Keratinocyte (primary cell): ENCODE results near the gene PPP1R37. TPM values are rescaled to one million over a fixed set of nuclear protein-coding genes. Genes with fewer than 3 reads are reported as not detected.

Experiments
- DNase-seq: peaks from one replicate; pipeline ENCODE4 v3.0.0-alpha.2; 2011; ENCODE audit warnings: low read depth, missing footprints, low spot score
- FAIRE-seq: peaks from 2 replicates; lab custom pipeline; 2011; peaks lifted over from hg19 to GRCh38; lab: Jason Lieb, UNC
- H2AFZ ChIP-seq: 2 replicates; pipeline ENCODE4 v1.6.0; 2012; ENCODE audit warnings: low read length, control low read depth, inconsistent platforms; ENCODE audit not compliant: control insufficient read depth
- H3K27ac ChIP-seq: 2 replicates; pipeline ENCODE4 v1.5.1; 2011; ENCODE audit warnings: low read length; ENCODE audit not compliant: control insufficient read depth, insufficient read depth
- H3K27me3 ChIP-seq: 3 replicates; pipeline ENCODE4 v1.6.0; 2011; ENCODE audit warnings: low read length; ENCODE audit not compliant: control insufficient read depth, insufficient read depth; ENCODE audit errors: extremely low read depth
- H3K36me3 ChIP-seq, 2 experiments: 2 replicates in 1 of 2; 3 replicates in 1 of 2; pipeline ENCODE4 v1.5.1; 2011; ENCODE audit warnings: low read length in 2 of 2, mild to moderate bottlenecking in 1 of 2; ENCODE audit not compliant: control insufficient read depth in 2 of 2, insufficient read depth in 2 of 2; ENCODE audit errors: extremely low read depth in 1 of 2
- H3K4me1 ChIP-seq: 3 replicates; pipeline ENCODE4 v1.5.1; 2011; ENCODE audit warnings: low read length; ENCODE audit not compliant: control insufficient read depth, insufficient read depth; ENCODE audit errors: extremely low read depth
- H3K4me2 ChIP-seq: 3 replicates; pipeline ENCODE4 v1.6.0; 2011; ENCODE audit warnings: low read depth, low read length; ENCODE audit not compliant: control insufficient read depth, insufficient read depth; ENCODE audit errors: extremely low read depth
- H3K4me3 ChIP-seq, 3 experiments: fragments of 200-600 bp in 1 of 3; sonication (generic) in 1 of 3; 2 replicates in 2 of 3; 3 replicates in 1 of 3; pipeline ENCODE4 v1.5.1; 2011 to 2016; ENCODE audit warnings: low read length in 3 of 3, mild to moderate bottlenecking in 3 of 3, control low read depth in 2 of 3, inconsistent platforms in 1 of 3, low read depth in 1 of 3, mixed read lengths in 1 of 3, mixed run types in 1 of 3, moderate library complexity in 1 of 3; ENCODE audit not compliant: control insufficient read depth in 2 of 3, insufficient read depth in 2 of 3; ENCODE audit errors: extremely low read depth in 1 of 3
- H3K79me2 ChIP-seq: 2 replicates; pipeline ENCODE4 v1.6.0; 2012; ENCODE audit warnings: low read length; ENCODE audit not compliant: control insufficient read depth, insufficient read depth
- H3K9ac ChIP-seq: 3 replicates; pipeline ENCODE4 v1.6.0; 2011; ENCODE audit warnings: low read length; ENCODE audit not compliant: control insufficient read depth, insufficient read depth; ENCODE audit errors: extremely low read depth
- H3K9me1 ChIP-seq: 3 replicates; pipeline ENCODE4 v1.6.0; 2011; ENCODE audit warnings: low read length; ENCODE audit not compliant: control insufficient read depth, insufficient read depth; ENCODE audit errors: extremely low read depth
- H3K9me3 ChIP-seq: 2 replicates; pipeline ENCODE4 v1.5.1; 2012; ENCODE audit warnings: low read depth, low read length; ENCODE audit not compliant: control insufficient read depth
- H4K20me1 ChIP-seq: 3 replicates; pipeline ENCODE4 v1.6.0; 2011; ENCODE audit warnings: low read length; ENCODE audit not compliant: control insufficient read depth, insufficient read depth; ENCODE audit errors: extremely low read depth
- CTCF ChIP-seq, 3 experiments: IDR thresholded peaks in 1 of 3; conservative IDR thresholded peaks in 1 of 3; optimal IDR thresholded peaks in 1 of 3; 2 replicates in 2 of 3; 3 replicates in 1 of 3; pipeline versions ENCODE3 to v1.5.1; 2011; ENCODE audit warnings: low read length in 3 of 3, mild to moderate bottlenecking in 3 of 3, moderate library complexity in 2 of 3, control low read depth in 1 of 3, inconsistent platforms in 1 of 3; ENCODE audit not compliant: insufficient read depth in 2 of 3; ENCODE audit errors: extremely low read depth in 1 of 3
- EZH2 ChIP-seq: IDR thresholded peaks from one replicate; pipeline ENCODE4 v1.6.1; 2012; ENCODE audit warnings: inconsistent platforms, mild to moderate bottlenecking, low read length, moderate library complexity
- dilution Hi-C: fragments of 300-500 bp; cut with MboI; formaldehyde crosslinking; loops from one replicate; pipeline ENCODE4 v1.7.0; 2020; ENCODE audit warnings: low sequenced_read_pairs; ENCODE audit not compliant: extremely low pct_ligation_motif_present
- polyA plus RNA-seq, 5 experiments: library from polyadenylated mRNA; depleted of rRNA in 3 of 5; stranded (reverse) in 3 of 5; stranded (forward) in 1 of 5; unstranded in 1 of 5; fragments of >200 nt; gene quantifications; 1 replicate in 1 of 5; 2 replicates in 3 of 5; 3 replicates in 1 of 5; pipeline versions ENCODE4 v1.2.1 to v1.2.3, GENCODE V29; 2011 to 2012; ENCODE audit warnings: missing spikeins in 2 of 5, low read depth in 1 of 5, low replicate concordance in 1 of 5

The PPP1R37 gene
- polyA plus RNA-seq, 1 donor (not counting 4 experiments of a cell fraction or from before 2014, with no cell fraction given): 8.6 TPM

- H3K9me3 ChIP-seq: no peaks in the 10 kb centered on the region
- peaks cover 2% of the 10 kb centered on the region in 2 experiments for H3K36me3 ChIP-seq
- no peaks in the 10 kb centered on the region for H3K27me3 ChIP-seq
- no peak overlapping the region for H3K4me2 ChIP-seq
- no peak overlapping the region for H3K27ac ChIP-seq
- TF ChIP-seq EZH2 (no peak), CTCF (optimal IDR thresholded peaks at IDR 0.05 in 1 of 3, IDR thresholded peaks at IDR 0.05 in 1 of 3, conservative IDR thresholded peaks at IDR 0.05 in 1 of 3; ENCODE audit: extremely low read depth in 1 of 3, insufficient read depth in 2 of 3, low read length in 3 of 3) (no peak)
- no peak for FAIRE-seq
- H3K9me1 ChIP-seq: peaks cover 6% of the 10 kb centered on the region
- peaks cover 33% of the 10 kb centered on the region for H3K4me1 ChIP-seq
- H3K4me3 ChIP-seq: no peak overlapping the region
- dilution Hi-C loops: no loop called here
- DNase-seq: no peak
- H4K20me1 ChIP-seq: peaks cover 22% of the 10 kb centered on the region
- no peak overlapping the region for H3K9ac ChIP-seq
- H2AFZ ChIP-seq: no peak overlapping the region
- H3K79me2 ChIP-seq: peaks cover 96% of the 10 kb centered on the region
These were observed 7.9 kb downstream of the PPP1R37 start for GRCh38 chr19:45100846-45101252.

GRCh38 chr19:45101806-45102205, 8.8 kb downstream of the PPP1R37 start:
- peaks cover 91% of the 10 kb centered on the region for H3K79me2 ChIP-seq
- no peak overlapping the region for H3K27ac ChIP-seq
- H3K27me3 ChIP-seq: no peaks in the 10 kb centered on the region
- H3K9me1 ChIP-seq: peaks cover 6% of the 10 kb centered on the region
- no peaks in the 10 kb centered on the region for H3K9me3 ChIP-seq
- no peak overlapping the region for H3K9ac ChIP-seq
- H3K4me1 ChIP-seq: peaks cover 33% of the 10 kb centered on the region
- no peak overlapping the region for H2AFZ ChIP-seq
- no peak overlapping the region for H3K4me2 ChIP-seq
- DNase-seq: no peak
- TF ChIP-seq EZH2: no peak
- no peak for TF ChIP-seq CTCF (optimal IDR thresholded peaks at IDR 0.05 in 1 of 3, IDR thresholded peaks at IDR 0.05 in 1 of 3, conservative IDR thresholded peaks at IDR 0.05 in 1 of 3; ENCODE audit: extremely low read depth in 1 of 3, insufficient read depth in 2 of 3, low read length in 3 of 3)
- peaks cover 2% of the 10 kb centered on the region in 2 experiments for H3K36me3 ChIP-seq
- FAIRE-seq: no peak
- H4K20me1 ChIP-seq: peaks cover 22% of the 10 kb centered on the region
- H3K4me3 ChIP-seq: no peak overlapping the region
- dilution Hi-C loops: no loop called here
